K562 (cell line): Measurements from ENCODE around the gene HMGA1. TPM values are rescaled to one million over a fixed set of nuclear protein-coding genes. Genes with fewer than 3 reads are reported as not detected.

Experiments used
- BHLHE40 ChIP-seq: IDR thresholded peaks from 2 replicates; pipeline ENCODE4 v1.6.1; 2011; ENCODE audit warnings: low read length, improper control_type of control experiment
- CBFB ChIP-seq: sonication (generic); formaldehyde crosslinking; IDR thresholded peaks from 2 replicates; pipeline ENCODE4 v1.4.0; 2020; ENCODE audit warnings: mild to moderate bottlenecking, missing genetic modification reagents
- COPS2 ChIP-seq: fragments of 450-650 bp; conservative IDR thresholded peaks from 2 replicates; pipeline ENCODE4 v1.6.1; 2016; ENCODE audit warnings: mild to moderate bottlenecking, moderate library complexity
- CTBP1 ChIP-seq: fragments of 450-650 bp; IDR thresholded peaks from 2 replicates; pipeline ENCODE4 v1.6.1; 2016; ENCODE audit warnings: borderline replicate concordance
- HMG20A ChIP-seq: fragments of 450-650 bp; formaldehyde crosslinking; conservative IDR thresholded peaks from 2 replicates; pipeline ENCODE4 v1.4.0; 2020; ENCODE audit warnings: mild to moderate bottlenecking, mixed read lengths
- HNRNPL ChIP-seq: fragments of 200-400 bp; formaldehyde crosslinking; IDR thresholded peaks from 2 replicates; pipeline ENCODE4 v1.6.1; 2017; ENCODE audit warnings: low read depth, mild to moderate bottlenecking, low read length
- MCM3 ChIP-seq: fragments of 450-650 bp; IDR thresholded peaks from 2 replicates; pipeline ENCODE4 v1.6.1; 2016
- NCOA6 ChIP-seq: fragments of 450-650 bp; IDR thresholded peaks from 2 replicates; pipeline ENCODE4 v1.6.1; 2017; ENCODE audit warnings: mild to moderate bottlenecking
- RREB1 ChIP-seq: fragments of 250-450 bp; sonication (Bioruptor Pico); IDR thresholded peaks from 2 replicates; pipeline ENCODE4 v1.4.0; 2020
- RUNX1 ChIP-seq: sonication (generic); IDR thresholded peaks from 2 replicates; pipeline ENCODE4 v1.6.1; 2016; ENCODE audit warnings: antibody characterized with exemption, low read depth
- SMAD1 ChIP-seq: fragments of 150-350 bp; IDR thresholded peaks from 2 replicates; pipeline ENCODE4 v1.6.1; 2014; ENCODE audit warnings: low read length, low read depth; ENCODE audit not compliant: partially characterized antibody
- TCF3 ChIP-seq: sonication (generic); formaldehyde crosslinking; IDR thresholded peaks from 2 replicates; pipeline ENCODE4 v1.4.0; 2020; ENCODE audit warnings: mild to moderate bottlenecking, missing genetic modification reagents
- ZNF277 ChIP-seq: fragments of 250-450 bp; sonication (Bioruptor Pico); IDR thresholded peaks from 2 replicates; pipeline ENCODE4 v1.8.0; 2022; ENCODE audit warnings: inconsistent platforms, mild to moderate bottlenecking, moderate library complexity, borderline replicate concordance
- ZNF57 ChIP-seq: fragments of 450-650 bp; formaldehyde crosslinking; IDR thresholded peaks from 2 replicates; pipeline ENCODE4 v1.4.0; 2020; ENCODE audit warnings: mild to moderate bottlenecking, moderate library complexity
- polyA plus RNA-seq, 8 experiments: library from polyadenylated mRNA; depleted of rRNA in 4 of 8; stranded (reverse) in 5 of 8; unstranded in 3 of 8; fragments of >200 nt; fragmentation: Nextera tagmentation in 2 of 8; fragmentation: Illumina TruSeq in 1 of 8; extraction: Ambion mirVana in 2 of 8; extraction: Trizol in 1 of 8; gene quantifications; 2 replicates each; pipeline versions ENCODE4 v1.2.1 to v1.2.3, GENCODE V29; 2011 to 2014; ENCODE audit warnings: inconsistent platforms in 1 of 8, missing spikeins in 1 of 8
- total RNA-seq, 7 experiments: library from RNA; depleted of rRNA in 6 of 7; stranded (reverse); fragments of >200 nt in 6 of 7; fragmentation: Illumina TruSeq in 2 of 7; extraction: Trizol in 2 of 7; gene quantifications; 2 replicates each; pipeline versions ENCODE4 v1.2.1 to v1.2.3, GENCODE V29; 2011 to 2021; ENCODE audit warnings: low replicate concordance in 1 of 7
- TF ChIP-seq, protein P1 (sequence below): fragments of 450-650 bp; formaldehyde crosslinking; IDR thresholded peaks from 2 replicates; pipeline ENCODE4 v1.4.0; 2020; ENCODE audit warnings: mild to moderate bottlenecking, moderate library complexity
- TF ChIP-seq, protein P2 (sequence below): IDR thresholded peaks from 3 replicates; pipeline ENCODE4 v1.6.1; 2011; ENCODE audit warnings: borderline replicate concordance, mild to moderate bottlenecking; ENCODE audit not compliant: insufficient read length, insufficient read depth
- TF ChIP-seq, protein P3 (sequence below): fragments of 450-650 bp; IDR thresholded peaks from 2 replicates; pipeline ENCODE4 v1.6.1; 2016; ENCODE audit warnings: antibody characterized with exemption

HMGA1 gene
- total and polyA plus RNA-seq, 9 of the 15 experiments (the other 6 are each of a cell fraction or from before 2014, with no cell fraction given): 27.8 to 1,947 (median 594) TPM

GRCh38 chr6:34248198-34248726 is 11.6 kb downstream of the HMGA1 start (continued):
- no peak for TF ChIP-seq NCOA6
- peak; percentile 35; the same call in 1 of the 2 replicates for TF ChIP-seq BHLHE40
- TF ChIP-seq ZNF277 (CRISPR knock-in tag): no peak
- TF ChIP-seq COPS2: no peak
- peak; percentile 62 for TF ChIP-seq SMAD1
- no peak for TF ChIP-seq HMG20A (CRISPR knock-in tag)
- TF ChIP-seq, protein P1, sequence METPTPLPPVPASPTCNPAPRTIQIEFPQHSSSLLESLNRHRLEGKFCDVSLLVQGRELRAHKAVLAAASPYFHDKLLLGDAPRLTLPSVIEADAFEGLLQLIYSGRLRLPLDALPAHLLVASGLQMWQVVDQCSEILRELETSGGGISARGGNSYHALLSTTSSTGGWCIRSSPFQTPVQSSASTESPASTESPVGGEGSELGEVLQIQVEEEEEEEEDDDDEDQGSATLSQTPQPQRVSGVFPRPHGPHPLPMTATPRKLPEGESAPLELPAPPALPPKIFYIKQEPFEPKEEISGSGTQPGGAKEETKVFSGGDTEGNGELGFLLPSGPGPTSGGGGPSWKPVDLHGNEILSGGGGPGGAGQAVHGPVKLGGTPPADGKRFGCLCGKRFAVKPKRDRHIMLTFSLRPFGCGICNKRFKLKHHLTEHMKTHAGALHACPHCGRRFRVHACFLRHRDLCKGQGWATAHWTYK (CRISPR knock-in tag): 0 out of 2 replicates have a peak, but pooled peaks have one; percentile 10
- peak; percentile 74; the same call in 1 of the 2 replicates for TF ChIP-seq CBFB
- 0 out of 2 replicates have a peak, but pooled peaks have one; percentile 10 for TF ChIP-seq ZNF57 (CRISPR knock-in tag)
- TF ChIP-seq RREB1: no peak
- 0 out of 2 replicates have a peak, but pooled peaks have one; percentile 14 for TF ChIP-seq RUNX1
- no peak for TF ChIP-seq HNRNPL
- no peak for TF ChIP-seq TCF3 (CRISPR knock-in tag)
- TF ChIP-seq, protein P2, sequence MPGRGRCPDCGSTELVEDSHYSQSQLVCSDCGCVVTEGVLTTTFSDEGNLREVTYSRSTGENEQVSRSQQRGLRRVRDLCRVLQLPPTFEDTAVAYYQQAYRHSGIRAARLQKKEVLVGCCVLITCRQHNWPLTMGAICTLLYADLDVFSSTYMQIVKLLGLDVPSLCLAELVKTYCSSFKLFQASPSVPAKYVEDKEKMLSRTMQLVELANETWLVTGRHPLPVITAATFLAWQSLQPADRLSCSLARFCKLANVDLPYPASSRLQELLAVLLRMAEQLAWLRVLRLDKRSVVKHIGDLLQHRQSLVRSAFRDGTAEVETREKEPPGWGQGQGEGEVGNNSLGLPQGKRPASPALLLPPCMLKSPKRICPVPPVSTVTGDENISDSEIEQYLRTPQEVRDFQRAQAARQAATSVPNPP: no peak
- no peak for TF ChIP-seq MCM3
- TF ChIP-seq, protein P3, sequence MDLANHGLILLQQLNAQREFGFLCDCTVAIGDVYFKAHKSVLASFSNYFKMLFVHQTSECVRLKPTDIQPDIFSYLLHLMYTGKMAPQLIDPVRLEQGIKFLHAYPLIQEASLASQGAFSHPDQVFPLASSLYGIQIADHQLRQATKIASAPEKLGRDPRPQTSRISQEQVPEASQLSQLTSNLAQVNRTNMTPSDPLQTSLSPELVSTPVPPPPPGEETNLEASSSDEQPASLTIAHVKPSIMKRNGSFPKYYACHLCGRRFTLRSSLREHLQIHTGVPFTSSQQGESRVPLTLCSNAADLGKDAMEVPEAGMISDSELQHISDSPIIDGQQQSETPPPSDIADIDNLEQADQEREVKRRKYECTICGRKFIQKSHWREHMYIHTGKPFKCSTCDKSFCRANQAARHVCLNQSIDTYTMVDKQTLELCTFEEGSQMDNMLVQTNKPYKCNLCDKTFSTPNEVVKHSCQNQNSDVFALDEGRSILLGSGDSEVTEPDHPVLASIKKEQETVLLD: peak; percentile 52; the same call in 1 of the 2 replicates
- TF ChIP-seq CTBP1: no peak; the same call in 1 of the 2 replicates
